ENCODE results near the gene EIF4G3. TPM values are rescaled to one million over a fixed set of nuclear protein-coding genes. Genes with fewer than 3 reads are reported as not detected.

EIF4G3 gene
- polyA plus RNA-seq, 1 donor (not counting 4 experiments of a cell fraction or from before 2014, with no cell fraction given), result 44.6 TPM

GRCh38 chr1:21052034-21052433, 124.7 kb downstream of the EIF4G3 start:
- H2AFZ ChIP-seq (ENCODE audit: control insufficient read depth, low read length), result no peak overlapping the region
- TF ChIP-seq EZH2 (IDR thresholded peaks at IDR 0.05; ENCODE audit: low read length) (no peak), CTCF (optimal IDR thresholded peaks at IDR 0.05 in 1 of 3, IDR thresholded peaks at IDR 0.05 in 1 of 3, conservative IDR thresholded peaks at IDR 0.05 in 1 of 3; ENCODE audit: extremely low read depth in 1 of 3, insufficient read depth in 2 of 3, low read length in 3 of 3) (no peak)
- FAIRE-seq (no peak), DNase-seq (ENCODE audit: low read depth, low spot score) (no peak)
- peaks cover 10% of the 10 kb centered on the region for H3K79me2 ChIP-seq (ENCODE audit: control insufficient read depth, insufficient read depth, low read length)
- dilution Hi-C loops (cut with MboI; ENCODE audit: extremely low pct_ligation_motif_present, low sequenced_read_pairs), result no loop called here
- no peak overlapping the region for H3K27ac ChIP-seq (ENCODE audit: control insufficient read depth, insufficient read depth, low read length)
- no peak overlapping the region for H3K4me3 ChIP-seq (ENCODE audit: control insufficient read depth in 2 of 3, extremely low read depth in 1 of 3, insufficient read depth in 2 of 3, low read depth in 1 of 3, low read length in 3 of 3)
- peaks cover 2% of the 10 kb centered on the region for H3K9me1 ChIP-seq (ENCODE audit: control insufficient read depth, extremely low read depth, insufficient read depth, low read length)
- no peaks in the 10 kb centered on the region for H3K27me3 ChIP-seq (ENCODE audit: control insufficient read depth, extremely low read depth, insufficient read depth, low read length)
- no peak overlapping the region for H3K9ac ChIP-seq (ENCODE audit: control insufficient read depth, extremely low read depth, insufficient read depth, low read length)
- H3K4me2 ChIP-seq (ENCODE audit: control insufficient read depth, extremely low read depth, insufficient read depth, low read depth, low read length), result no peak overlapping the region
- H3K9me3 ChIP-seq (ENCODE audit: control insufficient read depth, low read depth, low read length), result no peaks in the 10 kb centered on the region
- peaks cover 3% of the 10 kb centered on the region for H3K4me1 ChIP-seq (ENCODE audit: control insufficient read depth, extremely low read depth, insufficient read depth, low read length)
- peaks cover 2 to 9% of the 10 kb centered on the region in 2 experiments for H3K36me3 ChIP-seq (ENCODE audit: control insufficient read depth in 2 of 2, extremely low read depth in 1 of 2, insufficient read depth in 2 of 2, low read length in 2 of 2)
- peaks cover 2% of the 10 kb centered on the region for H4K20me1 ChIP-seq (ENCODE audit: control insufficient read depth, extremely low read depth, insufficient read depth, low read length)

DNA sequence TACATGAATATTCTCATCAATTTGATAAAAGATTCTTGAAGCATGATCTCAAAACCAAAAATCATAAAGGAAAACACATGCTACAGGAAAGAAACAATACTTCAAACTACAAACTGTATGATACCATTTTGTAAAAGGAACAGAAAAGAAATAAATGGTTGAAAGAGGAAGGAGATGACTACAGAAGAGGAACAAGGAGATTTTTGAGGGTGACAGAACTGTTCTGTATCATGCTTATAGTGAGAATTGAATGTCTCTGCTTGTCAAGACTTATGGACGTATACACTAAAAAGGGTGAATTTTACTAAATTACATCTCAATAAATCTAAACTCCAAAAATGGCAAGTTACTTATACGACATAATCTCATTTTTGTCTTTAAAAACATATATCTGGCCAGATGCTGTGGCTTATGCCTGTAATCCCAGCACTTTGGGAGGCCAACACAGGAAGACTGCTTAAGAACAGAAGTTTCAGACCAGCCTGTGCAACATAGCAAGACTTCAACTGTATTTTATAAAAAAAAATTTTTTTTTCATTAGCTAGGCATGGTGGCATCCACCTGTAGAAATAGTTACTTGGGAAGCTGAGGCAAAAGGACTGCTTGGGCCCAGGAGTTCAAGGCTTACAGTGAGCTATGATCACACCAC, 125.4 kb downstream of the EIF4G3 start:
- Histone ChIP-seq H3K4me3 (ENCODE audit: control insufficient read depth in 2 of 3, extremely low read depth in 1 of 3, insufficient read depth in 2 of 3, low read depth in 1 of 3, low read length in 3 of 3) (no peak overlapping the region), H3K9me1 (ENCODE audit: control insufficient read depth, extremely low read depth, insufficient read depth, low read length) (peaks cover 2% of the 10 kb centered on the region), H3K36me3 (ENCODE audit: control insufficient read depth in 2 of 2, extremely low read depth in 1 of 2, insufficient read depth in 2 of 2, low read length in 2 of 2) (peaks cover 2 to 9% of the 10 kb centered on the region in 2 experiments), H3K4me2 (ENCODE audit: control insufficient read depth, extremely low read depth, insufficient read depth, low read depth, low read length) (no peak overlapping the region), H4K20me1 (ENCODE audit: control insufficient read depth, extremely low read depth, insufficient read depth, low read length) (peaks cover 2% of the 10 kb centered on the region), H3K9ac (ENCODE audit: control insufficient read depth, extremely low read depth, insufficient read depth, low read length) (no peak overlapping the region), H3K27me3 (ENCODE audit: control insufficient read depth, extremely low read depth, insufficient read depth, low read length) (no peaks in the 10 kb centered on the region), H2AFZ (ENCODE audit: control insufficient read depth, low read length) (no peak overlapping the region), H3K27ac (ENCODE audit: control insufficient read depth, insufficient read depth, low read length) (no peak overlapping the region), H3K4me1 (ENCODE audit: control insufficient read depth, extremely low read depth, insufficient read depth, low read length) (peaks cover 3% of the 10 kb centered on the region), H3K9me3 (ENCODE audit: control insufficient read depth, low read depth, low read length) (no peaks in the 10 kb centered on the region), H3K79me2 (ENCODE audit: control insufficient read depth, insufficient read depth, low read length) (peaks cover 11% of the 10 kb centered on the region)
- DNase-seq (ENCODE audit: low read depth, low spot score) (no peak), FAIRE-seq (no peak)
- dilution Hi-C loops (cut with MboI; ENCODE audit: extremely low pct_ligation_motif_present, low sequenced_read_pairs), result no loop called here
- TF ChIP-seq EZH2 (IDR thresholded peaks at IDR 0.05; ENCODE audit: low read length), result no peak
- TF ChIP-seq CTCF (optimal IDR thresholded peaks at IDR 0.05 in 1 of 3, IDR thresholded peaks at IDR 0.05 in 1 of 3, conservative IDR thresholded peaks at IDR 0.05 in 1 of 3; ENCODE audit: extremely low read depth in 1 of 3, insufficient read depth in 2 of 3, low read length in 3 of 3), result no peak
